ENCODE data around the gene HPCAL1. TPM values are rescaled to one million over a fixed set of nuclear protein-coding genes. Genes with fewer than 3 reads are reported as not detected.

The HPCAL1 gene
- total RNA-seq, 2 experiments from 2014 or later = 9.2 to 9.7 TPM

DNA sequence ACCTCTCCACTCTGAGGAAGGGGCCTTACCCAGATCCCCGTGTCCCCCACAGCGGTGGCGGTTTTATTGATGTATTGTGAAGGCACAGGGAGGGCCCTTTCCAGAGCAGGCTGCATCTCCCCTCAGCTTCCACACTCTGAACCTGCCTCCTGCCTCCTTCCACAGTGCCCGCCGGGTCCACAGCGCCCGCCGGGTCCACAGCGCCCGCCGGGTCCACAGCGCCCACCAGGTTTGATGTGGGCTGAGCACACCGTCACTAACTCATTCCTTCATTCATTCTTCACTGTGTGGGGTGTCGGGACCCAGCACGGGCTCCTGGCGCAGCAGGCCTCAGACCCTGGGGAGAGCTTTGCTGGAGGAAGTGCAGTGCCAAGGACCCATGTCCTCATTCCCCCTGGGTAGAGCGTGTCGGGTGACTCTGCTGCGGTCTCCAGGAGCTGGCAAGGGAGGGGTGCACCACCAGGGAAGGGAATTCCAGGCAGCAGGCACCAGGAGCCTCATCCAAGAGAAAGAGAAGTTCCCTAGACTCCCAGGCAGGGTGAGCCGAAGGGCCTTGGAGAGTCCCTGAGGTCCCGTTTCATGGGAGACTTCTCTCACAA is 57.1 kb downstream of the HPCAL1 start:
- no peak for TF ChIP-seq EZH2phosphoT487 (IDR thresholded peaks at IDR 0.05; ENCODE audit: borderline replicate concordance, low read depth, low read length)
- TF ChIP-seq, protein P1, sequence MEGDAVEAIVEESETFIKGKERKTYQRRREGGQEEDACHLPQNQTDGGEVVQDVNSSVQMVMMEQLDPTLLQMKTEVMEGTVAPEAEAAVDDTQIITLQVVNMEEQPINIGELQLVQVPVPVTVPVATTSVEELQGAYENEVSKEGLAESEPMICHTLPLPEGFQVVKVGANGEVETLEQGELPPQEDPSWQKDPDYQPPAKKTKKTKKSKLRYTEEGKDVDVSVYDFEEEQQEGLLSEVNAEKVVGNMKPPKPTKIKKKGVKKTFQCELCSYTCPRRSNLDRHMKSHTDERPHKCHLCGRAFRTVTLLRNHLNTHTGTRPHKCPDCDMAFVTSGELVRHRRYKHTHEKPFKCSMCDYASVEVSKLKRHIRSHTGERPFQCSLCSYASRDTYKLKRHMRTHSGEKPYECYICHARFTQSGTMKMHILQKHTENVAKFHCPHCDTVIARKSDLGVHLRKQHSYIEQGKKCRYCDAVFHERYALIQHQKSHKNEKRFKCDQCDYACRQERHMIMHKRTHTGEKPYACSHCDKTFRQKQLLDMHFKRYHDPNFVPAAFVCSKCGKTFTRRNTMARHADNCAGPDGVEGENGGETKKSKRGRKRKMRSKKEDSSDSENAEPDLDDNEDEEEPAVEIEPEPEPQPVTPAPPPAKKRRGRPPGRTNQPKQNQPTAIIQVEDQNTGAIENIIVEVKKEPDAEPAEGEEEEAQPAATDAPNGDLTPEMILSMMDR (conservative IDR thresholded peaks at IDR 0.05; ENCODE audit: low read length) = no peak
- ChIA-PET POLR2A (no interaction called here), CTCF (ENCODE audit: unreplicated experiment) (no interaction called here)
- H3K4me3 ChIP-seq (ENCODE audit: low read depth, low read length, poor library complexity, severe bottlenecking) = no peak overlapping the region
- H3K9me2 ChIP-seq (ENCODE audit: insufficient read depth, low read length) = no peaks in the 10 kb centered on the region
- H2AFZ ChIP-seq (ENCODE audit: low read length) = no peak overlapping the region
- H3K79me2 ChIP-seq (ENCODE audit: insufficient read depth, low read depth, low read length) = no peaks in the 10 kb centered on the region
- no peaks in the 10 kb centered on the region for H3K9me3 ChIP-seq (ENCODE audit: low read length)
- intact Hi-C loops (cut with micrococcal nuclease; ENCODE audit: unreplicated experiment) = no loop called here
- H3K27ac ChIP-seq (ENCODE audit: low read depth, low read length, poor library complexity, severe bottlenecking) = no peak overlapping the region
- H3K36me3 ChIP-seq (ENCODE audit: insufficient read depth, low read length) = no peaks in the 10 kb centered on the region
- H4K20me1 ChIP-seq (ENCODE audit: insufficient read depth, low read length) = no peaks in the 10 kb centered on the region; the same call in 1 of the 2 replicates
- no peak for DNase-seq (ENCODE audit: low spot score)
- no TSS peak for BruUV-seq (replicated peaks)
- H3K4me2 ChIP-seq (ENCODE audit: low read length) = no peak overlapping the region
- peaks cover 4% of the 10 kb centered on the region for H3K4me1 ChIP-seq (ENCODE audit: insufficient read depth, low read length, poor library complexity, severe bottlenecking)

DNA sequence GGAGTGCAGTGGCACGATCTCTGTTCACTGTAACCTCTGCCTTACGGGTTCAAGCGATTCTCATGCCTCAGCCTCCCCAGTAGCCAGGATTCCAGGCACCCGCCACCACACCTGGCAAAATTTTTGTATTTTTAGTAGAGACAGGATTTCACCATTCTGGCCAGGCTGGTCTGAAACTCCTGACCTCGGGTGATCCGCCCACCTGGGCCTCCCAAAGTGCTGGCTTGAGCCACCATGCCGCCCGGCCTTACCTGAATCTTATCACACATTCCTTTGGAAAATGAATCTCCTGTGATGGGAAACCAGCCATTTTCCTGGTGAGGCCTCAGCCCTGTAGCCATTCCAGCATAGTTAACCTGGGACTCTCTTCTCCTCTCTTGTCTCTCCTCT is 57.8 kb downstream of the HPCAL1 start:
- Histone ChIP-seq H3K36me3 (ENCODE audit: insufficient read depth, low read length) (no peaks in the 10 kb centered on the region), H3K4me2 (ENCODE audit: low read length) (no peak overlapping the region), H3K4me3 (ENCODE audit: low read depth, low read length, poor library complexity, severe bottlenecking) (no peak overlapping the region), H2AFZ (ENCODE audit: low read length) (no peak overlapping the region), H3K9me3 (ENCODE audit: low read length) (no peaks in the 10 kb centered on the region), H3K4me1 (ENCODE audit: insufficient read depth, low read length, poor library complexity, severe bottlenecking) (peaks cover 4% of the 10 kb centered on the region), H3K27ac (ENCODE audit: low read depth, low read length, poor library complexity, severe bottlenecking) (no peak overlapping the region), H4K20me1 (ENCODE audit: insufficient read depth, low read length) (no peaks in the 10 kb centered on the region; the same call in 1 of the 2 replicates), H3K79me2 (ENCODE audit: insufficient read depth, low read depth, low read length) (no peaks in the 10 kb centered on the region), H3K9me2 (ENCODE audit: insufficient read depth, low read length) (no peaks in the 10 kb centered on the region)
- ChIA-PET CTCF (ENCODE audit: unreplicated experiment) (no interaction called here), POLR2A (no interaction called here)
- no TSS peak for BruUV-seq (replicated peaks)
- no peak for DNase-seq (ENCODE audit: low spot score)
- no peak for TF ChIP-seq EZH2phosphoT487 (IDR thresholded peaks at IDR 0.05; ENCODE audit: borderline replicate concordance, low read depth, low read length)
- TF ChIP-seq, protein P1 (conservative IDR thresholded peaks at IDR 0.05; ENCODE audit: low read length) = no peak
- intact Hi-C loops (cut with micrococcal nuclease; ENCODE audit: unreplicated experiment) = no loop called here

DNA sequence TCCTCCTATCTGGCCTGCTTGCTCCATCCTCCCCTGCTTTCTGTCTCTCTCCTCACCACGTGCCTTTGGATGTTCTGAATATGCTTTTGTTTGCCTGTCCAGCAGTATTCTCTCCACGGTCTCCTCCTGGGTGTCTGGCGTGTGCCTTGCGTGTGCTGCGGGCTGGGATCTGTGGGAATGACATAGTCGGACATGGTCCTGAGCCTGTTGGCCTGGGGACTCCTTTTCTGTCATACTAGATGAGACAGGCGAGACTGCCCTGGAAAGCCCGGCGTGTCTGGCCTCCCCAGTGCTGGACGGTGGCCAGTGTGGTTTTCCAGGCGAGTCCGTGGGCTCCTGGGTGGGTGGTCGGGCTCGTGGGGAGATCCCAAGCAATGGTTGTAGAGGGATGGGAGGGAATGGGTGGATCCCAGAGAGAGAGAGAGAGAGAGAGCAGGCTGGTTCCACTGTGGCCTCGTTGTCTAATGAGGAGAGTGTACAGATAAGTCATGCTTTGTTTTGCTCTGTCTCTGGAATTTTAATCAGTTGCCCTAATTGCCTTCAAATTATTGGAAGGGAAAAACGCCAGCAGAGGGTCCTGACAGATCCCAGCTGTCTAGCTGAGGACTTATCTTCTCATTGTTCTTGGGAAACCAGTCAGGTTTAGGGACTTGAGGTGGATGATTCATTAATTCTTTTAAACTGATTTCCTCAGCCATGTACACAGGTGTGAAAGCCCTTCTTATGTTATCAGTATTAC is 58.3 kb downstream of the HPCAL1 start:
- Histone ChIP-seq H2AFZ (ENCODE audit: low read length) (no peak overlapping the region), H3K4me1 (ENCODE audit: insufficient read depth, low read length, poor library complexity, severe bottlenecking) (peaks cover 4% of the 10 kb centered on the region), H3K4me2 (ENCODE audit: low read length) (no peak overlapping the region), H3K79me2 (ENCODE audit: insufficient read depth, low read depth, low read length) (no peaks in the 10 kb centered on the region), H3K9me2 (ENCODE audit: insufficient read depth, low read length) (no peaks in the 10 kb centered on the region), H4K20me1 (ENCODE audit: insufficient read depth, low read length) (no peaks in the 10 kb centered on the region; the same call in 1 of the 2 replicates), H3K4me3 (ENCODE audit: low read depth, low read length, poor library complexity, severe bottlenecking) (no peak overlapping the region), H3K27ac (ENCODE audit: low read depth, low read length, poor library complexity, severe bottlenecking) (no peak overlapping the region), H3K36me3 (ENCODE audit: insufficient read depth, low read length) (no peaks in the 10 kb centered on the region), H3K9me3 (ENCODE audit: low read length) (no peaks in the 10 kb centered on the region)
- ChIA-PET POLR2A (interaction anchor here (0.6 kb wide), 1 partner anchor 489 kb away, joined by 3 read pairs; no protein-coding TSS in a partner anchor), CTCF (ENCODE audit: unreplicated experiment) (interaction anchor here (1.1 kb wide), 1 partner anchor 48 kb away, joined by 3 read pairs; no protein-coding TSS in a partner anchor)
- no peak for DNase-seq (ENCODE audit: low spot score)
- intact Hi-C loops (cut with micrococcal nuclease; ENCODE audit: unreplicated experiment) = no loop called here
- TF ChIP-seq EZH2phosphoT487 (IDR thresholded peaks at IDR 0.05; ENCODE audit: borderline replicate concordance, low read depth, low read length) = no peak
- no TSS peak for BruUV-seq (replicated peaks)

All from OCI-LY7 (cell line).